Astrocyte (in vitro differentiated cells and primary cell): ENCODE data around the gene UNC5CL. TPM values are rescaled to one million over a fixed set of nuclear protein-coding genes. Genes with fewer than 3 reads are reported as not detected.
"Not testable (repeated sequence)": the region's sequence is repeated elsewhere in the genome, so short reads cannot be mapped to it uniquely, and the experiment has no call there.

Experiments used
- DNase-seq: peaks from one replicate; pipeline ENCODE4 v3.0.0-alpha.2; 2010; ENCODE audit warnings: low read depth
- FAIRE-seq: peaks from 2 replicates; lab custom pipeline; 2011; peaks lifted over from hg19 to GRCh38; lab: Jason Lieb, UNC
- H2AFZ ChIP-seq: 2 replicates; pipeline ENCODE4 v1.6.0; 2012; ENCODE audit warnings: low read depth, low read length, inconsistent platforms
- H3K27ac ChIP-seq: 2 replicates; pipeline ENCODE4 v1.5.1; 2011; ENCODE audit warnings: low read depth, low read length, inconsistent platforms
- H3K27me3 ChIP-seq: 2 replicates; pipeline ENCODE4 v1.6.0; 2011; ENCODE audit warnings: low read length, inconsistent platforms; ENCODE audit not compliant: insufficient read depth
- H3K36me3 ChIP-seq: 2 replicates; pipeline ENCODE4 v1.5.1; 2011; ENCODE audit warnings: low read length, inconsistent platforms; ENCODE audit not compliant: insufficient read depth
- H3K4me1 ChIP-seq: 2 replicates; pipeline ENCODE4 v1.5.1; 2011; ENCODE audit warnings: low read length, inconsistent platforms; ENCODE audit not compliant: insufficient read depth
- H3K4me2 ChIP-seq: 2 replicates; pipeline ENCODE4 v1.6.0; 2012; ENCODE audit warnings: low read length, inconsistent platforms
- H3K4me3 ChIP-seq: 2 replicates; pipeline ENCODE4 v1.5.1; 2011; ENCODE audit warnings: low read depth, mild to moderate bottlenecking, low read length, inconsistent platforms; ENCODE audit not compliant: insufficient read depth
- H3K79me2 ChIP-seq: 2 replicates; pipeline ENCODE4 v1.6.0; 2012; ENCODE audit warnings: mild to moderate bottlenecking, low read length, inconsistent platforms; ENCODE audit not compliant: insufficient read depth
- H3K9ac ChIP-seq: 2 replicates; pipeline ENCODE4 v1.6.0; 2012; ENCODE audit warnings: mild to moderate bottlenecking, low read length, inconsistent platforms
- H3K9me3 ChIP-seq: 2 replicates; pipeline ENCODE4 v1.5.1; 2012; ENCODE audit warnings: low read depth, mild to moderate bottlenecking, low read length, inconsistent platforms; ENCODE audit not compliant: insufficient read depth
- H4K20me1 ChIP-seq: 2 replicates; pipeline ENCODE4 v1.6.0; 2012; ENCODE audit warnings: low read length, inconsistent platforms; ENCODE audit not compliant: insufficient read depth
- H3K27ac Mint-ChIP-seq: one replicate; pipeline ENCODE4 v1.8.0; 2021; ENCODE audit warnings: mild to moderate bottlenecking, mixed read lengths; ENCODE audit not compliant: unreplicated experiment
- H3K27me3 Mint-ChIP-seq: one replicate; pipeline ENCODE4 v1.8.0; 2021; ENCODE audit warnings: low read depth, mixed read lengths; ENCODE audit not compliant: unreplicated experiment
- H3K36me3 Mint-ChIP-seq: one replicate; pipeline ENCODE4 v1.8.0; 2021; ENCODE audit warnings: low read depth, mixed read lengths; ENCODE audit not compliant: unreplicated experiment
- H3K4me1 Mint-ChIP-seq: one replicate; pipeline ENCODE4 v1.8.0; 2021; ENCODE audit warnings: low read depth, mixed read lengths; ENCODE audit not compliant: unreplicated experiment
- H3K4me3 Mint-ChIP-seq: one replicate; pipeline ENCODE4 v1.8.0; 2021; ENCODE audit warnings: mild to moderate bottlenecking, moderate library complexity, mixed read lengths; ENCODE audit not compliant: unreplicated experiment
- H3K9me3 Mint-ChIP-seq: one replicate; pipeline ENCODE4 v1.8.0; 2021; ENCODE audit warnings: mild to moderate bottlenecking, mixed read lengths; ENCODE audit not compliant: unreplicated experiment
- EZH2 ChIP-seq: IDR thresholded peaks from 2 replicates; pipeline ENCODE4 v1.6.1; 2012; ENCODE audit warnings: mild to moderate bottlenecking, low read length, inconsistent platforms; ENCODE audit not compliant: insufficient read depth
- total RNA-seq: library from RNA; stranded (reverse); gene quantifications from 2 replicates; pipeline ENCODE4 v1.2.1, GENCODE V29; 2021
- TF ChIP-seq, protein P1 (sequence below): IDR thresholded peaks from 2 replicates; pipeline ENCODE4 v1.5.1; 2011; ENCODE audit warnings: low read depth, mild to moderate bottlenecking, inconsistent platforms, low read length, moderate library complexity; ENCODE audit not compliant: insufficient read depth

UNC5CL gene
- total RNA-seq, 1 donor from 2014 or later, result 0.27 TPM

- H3K36me3 Mint-ChIP-seq, H3K4me3 Mint-ChIP-seq, H3K4me3 ChIP-seq, H3K36me3 ChIP-seq, FAIRE-seq, H3K9ac ChIP-seq, H3K4me1 Mint-ChIP-seq, H3K27ac ChIP-seq, H3K27me3 ChIP-seq, H3K79me2 ChIP-seq, H4K20me1 ChIP-seq, H3K27ac Mint-ChIP-seq, H3K9me3 Mint-ChIP-seq, H2AFZ ChIP-seq, DNase-seq, H3K9me3 ChIP-seq, H3K4me2 ChIP-seq, H3K4me1 ChIP-seq: not testable (repeated sequence)
- TF ChIP-seq, protein P1, sequence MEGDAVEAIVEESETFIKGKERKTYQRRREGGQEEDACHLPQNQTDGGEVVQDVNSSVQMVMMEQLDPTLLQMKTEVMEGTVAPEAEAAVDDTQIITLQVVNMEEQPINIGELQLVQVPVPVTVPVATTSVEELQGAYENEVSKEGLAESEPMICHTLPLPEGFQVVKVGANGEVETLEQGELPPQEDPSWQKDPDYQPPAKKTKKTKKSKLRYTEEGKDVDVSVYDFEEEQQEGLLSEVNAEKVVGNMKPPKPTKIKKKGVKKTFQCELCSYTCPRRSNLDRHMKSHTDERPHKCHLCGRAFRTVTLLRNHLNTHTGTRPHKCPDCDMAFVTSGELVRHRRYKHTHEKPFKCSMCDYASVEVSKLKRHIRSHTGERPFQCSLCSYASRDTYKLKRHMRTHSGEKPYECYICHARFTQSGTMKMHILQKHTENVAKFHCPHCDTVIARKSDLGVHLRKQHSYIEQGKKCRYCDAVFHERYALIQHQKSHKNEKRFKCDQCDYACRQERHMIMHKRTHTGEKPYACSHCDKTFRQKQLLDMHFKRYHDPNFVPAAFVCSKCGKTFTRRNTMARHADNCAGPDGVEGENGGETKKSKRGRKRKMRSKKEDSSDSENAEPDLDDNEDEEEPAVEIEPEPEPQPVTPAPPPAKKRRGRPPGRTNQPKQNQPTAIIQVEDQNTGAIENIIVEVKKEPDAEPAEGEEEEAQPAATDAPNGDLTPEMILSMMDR, result peak; percentile 34
- peaks cover 13% of the 10 kb centered on the region for H3K27me3 Mint-ChIP-seq
Measured at GRCh38 chr6:41006217-41006616, 32.8 kb downstream of the UNC5CL start.

GRCh38 chr6:41002168-41002567, 36.9 kb downstream of the UNC5CL start:
- H3K79me2 ChIP-seq, result no peaks in the 10 kb centered on the region
- no peak overlapping the region for H3K9ac ChIP-seq
- Mint-ChIP-seq H3K27me3 (no peaks in the 10 kb centered on the region), H3K9me3 (peaks cover 2% of the 10 kb centered on the region), H3K36me3 (no peaks in the 10 kb centered on the region), H3K4me3 (no peak overlapping the region), H3K27ac (no peak overlapping the region), H3K4me1 (peaks cover 13% of the 10 kb centered on the region)
- H3K27ac ChIP-seq, result no peak overlapping the region
- H2AFZ ChIP-seq, result no peak overlapping the region
- no peak for TF ChIP-seq EZH2
- TF ChIP-seq, protein P1, result no peak
- H3K36me3 ChIP-seq, result no peaks in the 10 kb centered on the region
- H3K4me3 ChIP-seq, result no peak overlapping the region
- FAIRE-seq (no peak), DNase-seq (no peak)
- H4K20me1 ChIP-seq, result no peaks in the 10 kb centered on the region
- H3K27me3 ChIP-seq, result peaks cover 4% of the 10 kb centered on the region
- H3K9me3 ChIP-seq, result no peaks in the 10 kb centered on the region
- H3K4me2 ChIP-seq, result no peak overlapping the region
- H3K4me1 ChIP-seq, result peaks cover 6% of the 10 kb centered on the region

DNA sequence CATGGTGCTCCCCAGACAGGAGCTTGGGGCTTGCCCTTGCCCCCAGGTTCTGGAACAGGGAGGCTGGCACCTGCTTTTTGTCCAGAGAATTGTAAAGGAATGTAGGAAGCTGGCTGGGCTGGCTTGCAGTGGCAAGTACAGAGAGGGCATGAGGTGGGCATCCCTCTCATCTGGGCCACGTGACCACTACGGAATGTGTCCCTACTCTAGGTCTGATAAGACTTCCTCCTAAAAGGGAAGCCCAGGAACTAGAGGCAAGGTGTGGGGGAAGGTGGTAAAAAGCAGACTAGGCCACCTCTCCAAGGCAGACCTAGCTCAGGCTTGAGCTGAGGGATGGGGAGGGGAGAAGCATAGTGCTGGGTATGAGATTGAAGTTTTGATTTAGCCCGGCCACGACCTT, 38.8 kb downstream of the UNC5CL start:
- Histone ChIP-seq H3K9me3 (no peaks in the 10 kb centered on the region), H3K4me1 (peaks cover 15% of the 10 kb centered on the region), H3K4me3 (no peak overlapping the region), H3K79me2 (no peaks in the 10 kb centered on the region), H3K9ac (no peak overlapping the region), H3K4me2 (no peak overlapping the region), H4K20me1 (no peaks in the 10 kb centered on the region), H3K27me3 (peaks cover 2% of the 10 kb centered on the region), H3K27ac (no peak overlapping the region), H3K36me3 (no peaks in the 10 kb centered on the region), H2AFZ (no peak overlapping the region)
- Mint-ChIP-seq H3K27ac (no peak overlapping the region), H3K27me3 (no peaks in the 10 kb centered on the region), H3K36me3 (no peaks in the 10 kb centered on the region), H3K4me3 (no peak overlapping the region), H3K4me1 (peaks cover 24% of the 10 kb centered on the region), H3K9me3 (peaks cover 2% of the 10 kb centered on the region)
- FAIRE-seq (no peak), DNase-seq (no peak)
- TF ChIP-seq, protein P1, result no peak
- no peak for TF ChIP-seq EZH2
